ENCODE results near the gene KLHDC7B. TPM values are rescaled to one million over a fixed set of nuclear protein-coding genes. Genes with fewer than 3 reads are reported as not detected.
A peak's percentile ranks its signal among the peaks of the same experiment; 100 is the strongest.

The KLHDC7B gene
- total RNA-seq, 1 experiment from 2014 or later, result 1.6 TPM

DNA sequence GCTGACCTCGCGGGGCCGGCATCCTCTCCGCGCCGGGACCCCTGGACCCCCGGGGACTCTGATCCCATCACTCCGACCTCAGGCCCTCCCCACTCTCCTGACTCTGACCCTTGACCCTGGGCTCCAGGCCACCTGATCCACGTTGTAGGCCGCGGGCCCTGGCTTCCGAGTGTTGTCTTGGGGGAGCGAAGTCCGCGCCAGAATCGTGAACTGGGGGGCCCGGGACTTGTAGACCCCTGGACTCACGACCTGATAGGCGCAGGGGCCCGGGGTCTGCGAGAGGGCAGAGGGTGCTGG, 15.2 kb upstream of the KLHDC7B start:
- Histone ChIP-seq H3K4me1 (ENCODE audit: insufficient read depth, low read length, poor library complexity, severe bottlenecking) (peaks cover 21% of the 10 kb centered on the region), H3K36me3 (ENCODE audit: insufficient read depth, low read length, poor library complexity, severe bottlenecking) (no peaks in the 10 kb centered on the region), H3K27me3 (replicated peaks; ENCODE audit: insufficient read depth, low read depth, low read length, poor library complexity) (peaks cover 23% of the 10 kb centered on the region), H3K27ac (ENCODE audit: low read depth, low read length, poor library complexity, severe bottlenecking) (no peak overlapping the region), H3K4me3 (ENCODE audit: low read depth, low read length, poor library complexity, severe bottlenecking) (peak overlapping the region; percentile 46), H3K9me3 (ENCODE audit: low read depth, low read length, poor library complexity, severe bottlenecking) (no peaks in the 10 kb centered on the region)
- TF ChIP-seq EZH2 (IDR thresholded peaks at IDR 0.05; ENCODE audit: borderline replicate concordance, low read depth, low read length, poor library complexity, severe bottlenecking), result no peak
- DNase-seq (ENCODE audit: low spot score), result no peak
- CTCF ChIA-PET, result no interaction called here
- no TSS peak for BruUV-seq (replicated peaks)
- POLR2A ChIA-PET (ENCODE audit: low non-redundant PET), result no interaction called here
- intact Hi-C loops (cut with micrococcal nuclease; ENCODE audit: unreplicated experiment), result no loop called here

DNA sequence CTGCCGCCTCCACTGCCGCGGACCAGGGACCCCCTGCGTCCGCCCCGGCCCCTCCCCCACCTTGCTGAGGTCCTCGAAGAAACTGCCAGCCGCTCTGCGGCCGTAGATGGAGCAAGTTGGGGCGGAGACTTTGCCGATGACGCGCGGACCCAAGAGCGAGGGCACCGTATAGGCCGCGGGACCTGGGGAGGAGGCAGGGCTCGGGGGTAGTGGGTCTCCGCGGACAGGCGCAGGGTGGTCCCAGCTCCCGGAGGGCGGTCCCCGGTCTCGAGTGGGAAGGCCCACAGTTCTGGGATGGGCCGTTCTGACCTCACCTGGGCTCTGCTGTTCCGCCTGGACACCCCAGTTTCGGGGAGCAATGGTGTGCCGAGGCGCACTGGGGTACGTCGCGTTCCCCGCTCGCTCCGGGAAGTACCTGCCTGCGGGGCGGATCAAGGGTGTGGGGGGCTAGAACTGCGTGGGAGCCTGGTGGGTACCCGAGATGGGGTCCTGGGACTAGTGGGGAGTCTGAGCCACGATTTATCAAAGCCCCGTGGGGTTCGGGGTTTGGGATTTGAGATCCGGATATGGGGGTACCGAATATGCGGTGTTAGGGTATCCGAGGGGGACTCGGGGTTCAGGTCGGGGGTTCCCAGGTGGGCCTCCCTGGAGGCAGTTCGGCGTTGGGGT, 14.7 kb upstream of the KLHDC7B start:
- peaks cover 21% of the 10 kb centered on the region for H3K4me1 ChIP-seq (ENCODE audit: insufficient read depth, low read length, poor library complexity, severe bottlenecking)
- no TSS peak for BruUV-seq (replicated peaks)
- intact Hi-C loops (cut with micrococcal nuclease; ENCODE audit: unreplicated experiment), result no loop called here
- H3K9me3 ChIP-seq (ENCODE audit: low read depth, low read length, poor library complexity, severe bottlenecking), result no peaks in the 10 kb centered on the region
- H3K27ac ChIP-seq (ENCODE audit: low read depth, low read length, poor library complexity, severe bottlenecking), result no peak overlapping the region
- H3K36me3 ChIP-seq (ENCODE audit: insufficient read depth, low read length, poor library complexity, severe bottlenecking), result no peaks in the 10 kb centered on the region
- DNase-seq (ENCODE audit: low spot score), result peak; percentile 73
- CTCF ChIA-PET, result no interaction called here
- POLR2A ChIA-PET (ENCODE audit: low non-redundant PET), result no interaction called here
- H3K27me3 ChIP-seq (replicated peaks; ENCODE audit: insufficient read depth, low read depth, low read length, poor library complexity), result peaks cover 23% of the 10 kb centered on the region
- H3K4me3 ChIP-seq (ENCODE audit: low read depth, low read length, poor library complexity, severe bottlenecking), result peak overlapping the region; percentile 46
- TF ChIP-seq, protein P1, sequence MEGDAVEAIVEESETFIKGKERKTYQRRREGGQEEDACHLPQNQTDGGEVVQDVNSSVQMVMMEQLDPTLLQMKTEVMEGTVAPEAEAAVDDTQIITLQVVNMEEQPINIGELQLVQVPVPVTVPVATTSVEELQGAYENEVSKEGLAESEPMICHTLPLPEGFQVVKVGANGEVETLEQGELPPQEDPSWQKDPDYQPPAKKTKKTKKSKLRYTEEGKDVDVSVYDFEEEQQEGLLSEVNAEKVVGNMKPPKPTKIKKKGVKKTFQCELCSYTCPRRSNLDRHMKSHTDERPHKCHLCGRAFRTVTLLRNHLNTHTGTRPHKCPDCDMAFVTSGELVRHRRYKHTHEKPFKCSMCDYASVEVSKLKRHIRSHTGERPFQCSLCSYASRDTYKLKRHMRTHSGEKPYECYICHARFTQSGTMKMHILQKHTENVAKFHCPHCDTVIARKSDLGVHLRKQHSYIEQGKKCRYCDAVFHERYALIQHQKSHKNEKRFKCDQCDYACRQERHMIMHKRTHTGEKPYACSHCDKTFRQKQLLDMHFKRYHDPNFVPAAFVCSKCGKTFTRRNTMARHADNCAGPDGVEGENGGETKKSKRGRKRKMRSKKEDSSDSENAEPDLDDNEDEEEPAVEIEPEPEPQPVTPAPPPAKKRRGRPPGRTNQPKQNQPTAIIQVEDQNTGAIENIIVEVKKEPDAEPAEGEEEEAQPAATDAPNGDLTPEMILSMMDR (conservative IDR thresholded peaks at IDR 0.05; ENCODE audit: low read depth, low read length), result no peak
- TF ChIP-seq EZH2 (IDR thresholded peaks at IDR 0.05; ENCODE audit: borderline replicate concordance, low read depth, low read length, poor library complexity, severe bottlenecking), result no peak

DNA sequence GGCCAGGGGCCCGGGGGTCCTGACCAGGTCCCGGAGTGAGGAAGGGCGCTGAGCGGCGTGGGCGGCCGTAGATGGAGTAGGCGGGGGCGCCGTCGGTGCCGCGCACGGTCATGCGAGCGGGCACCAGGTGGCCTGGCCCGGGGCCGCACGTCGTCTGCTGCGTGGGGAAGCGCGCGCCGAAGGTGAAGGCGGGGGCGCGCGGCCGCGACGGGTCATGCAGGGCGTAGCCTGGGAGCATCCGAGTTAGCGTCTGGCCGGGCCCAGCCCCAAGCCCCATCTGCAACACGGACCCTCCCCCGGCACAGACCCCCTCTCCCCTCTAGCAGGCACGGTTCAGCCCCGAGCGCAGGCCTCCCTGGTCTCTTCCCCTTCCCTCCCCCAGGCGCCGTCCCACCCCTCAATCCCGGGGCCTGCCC, 14.1 kb upstream of the KLHDC7B start:
- TF ChIP-seq, protein P1 (conservative IDR thresholded peaks at IDR 0.05; ENCODE audit: low read depth, low read length), result no peak
- no peak for TF ChIP-seq EZH2 (IDR thresholded peaks at IDR 0.05; ENCODE audit: borderline replicate concordance, low read depth, low read length, poor library complexity, severe bottlenecking)
- no peaks in the 10 kb centered on the region for H3K36me3 ChIP-seq (ENCODE audit: insufficient read depth, low read length, poor library complexity, severe bottlenecking)
- DNase-seq (ENCODE audit: low spot score), result no peak
- CTCF ChIA-PET, result no interaction called here
- intact Hi-C loops (cut with micrococcal nuclease; ENCODE audit: unreplicated experiment), result no loop called here
- peaks cover 20% of the 10 kb centered on the region for H3K4me1 ChIP-seq (ENCODE audit: insufficient read depth, low read length, poor library complexity, severe bottlenecking)
- H3K27ac ChIP-seq (ENCODE audit: low read depth, low read length, poor library complexity, severe bottlenecking), result no peak overlapping the region
- no TSS peak for BruUV-seq (replicated peaks)
- peak overlapping the region; percentile 46 for H3K4me3 ChIP-seq (ENCODE audit: low read depth, low read length, poor library complexity, severe bottlenecking)
- H3K27me3 ChIP-seq (replicated peaks; ENCODE audit: insufficient read depth, low read depth, low read length, poor library complexity), result peaks cover 23% of the 10 kb centered on the region
- POLR2A ChIA-PET (ENCODE audit: low non-redundant PET), result no interaction called here
- H3K9me3 ChIP-seq (ENCODE audit: low read depth, low read length, poor library complexity, severe bottlenecking), result no peaks in the 10 kb centered on the region

Data from A673 (cell line).